ENCODE measurements around the gene TGFA.

TGFA gene

DNA sequence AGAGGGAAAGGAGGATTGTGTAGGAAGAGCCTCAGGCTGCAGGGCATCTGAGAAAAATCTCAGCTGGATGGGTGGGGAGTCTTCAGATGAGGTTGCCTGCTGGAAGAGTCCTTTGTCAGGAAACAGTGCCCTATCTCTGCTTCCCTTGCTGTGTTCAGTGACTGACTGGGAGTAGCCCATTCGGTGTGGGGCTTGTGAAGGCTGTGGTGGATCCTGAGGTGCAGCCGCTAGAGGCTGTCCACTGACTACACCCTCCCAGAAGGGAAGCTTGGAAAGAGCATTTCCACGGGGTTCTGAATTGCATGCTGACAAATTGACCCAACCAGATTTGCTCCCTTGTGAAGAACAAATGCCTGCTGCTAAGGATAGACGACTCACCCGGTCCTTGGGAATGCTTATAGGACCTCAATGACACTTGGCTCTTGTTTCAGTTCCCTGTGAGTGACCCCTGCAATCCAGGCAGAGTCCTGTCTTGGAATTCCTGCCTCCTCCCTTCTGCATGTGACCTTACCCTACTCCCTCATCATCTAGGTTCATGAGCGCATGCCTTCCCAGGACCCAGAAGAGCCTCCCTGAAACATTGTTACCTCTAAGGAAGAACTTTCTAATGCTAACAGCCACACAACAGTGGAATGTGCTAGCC is 142.0 kb downstream of the TGFA start:
- no peak for DNase-seq

DNA sequence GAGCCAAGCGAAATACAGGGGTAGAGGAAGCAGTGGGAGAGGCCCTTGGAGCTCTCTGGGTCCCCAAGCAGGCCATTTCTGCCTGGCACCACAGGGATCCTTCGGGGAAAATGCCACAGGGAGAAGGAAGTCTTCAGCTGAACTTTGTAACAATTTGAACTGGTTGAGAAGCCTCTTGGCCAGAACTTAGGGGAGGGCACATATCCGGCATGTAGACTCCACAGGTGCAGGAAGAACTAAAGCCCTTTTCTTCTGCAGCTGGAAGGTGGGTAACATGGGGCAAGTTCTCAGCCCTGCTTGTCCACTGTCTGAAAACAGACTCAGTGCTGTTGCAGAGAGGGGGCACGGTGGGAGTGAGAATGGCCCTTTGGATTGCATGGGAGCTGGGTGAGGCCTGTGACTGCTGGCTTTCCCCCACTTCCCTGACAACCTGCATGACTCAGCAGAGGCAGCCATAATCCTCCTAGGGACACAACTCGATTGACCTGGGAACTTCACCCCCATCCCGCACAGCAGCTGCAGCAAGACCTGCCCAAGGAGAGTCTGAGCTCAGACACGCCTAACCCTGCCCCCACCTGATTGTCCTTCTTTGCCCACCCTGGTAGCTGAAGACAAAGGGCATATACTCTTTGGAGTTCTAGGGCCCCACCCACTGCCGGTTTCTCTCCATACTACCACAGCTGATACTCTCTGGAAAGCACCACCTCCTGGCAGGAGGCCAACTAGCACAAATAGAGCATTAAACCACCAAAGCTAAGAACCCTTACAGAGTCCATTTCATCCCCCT is 150.2 kb downstream of the TGFA start:
- DNase-seq: no peak

DNA sequence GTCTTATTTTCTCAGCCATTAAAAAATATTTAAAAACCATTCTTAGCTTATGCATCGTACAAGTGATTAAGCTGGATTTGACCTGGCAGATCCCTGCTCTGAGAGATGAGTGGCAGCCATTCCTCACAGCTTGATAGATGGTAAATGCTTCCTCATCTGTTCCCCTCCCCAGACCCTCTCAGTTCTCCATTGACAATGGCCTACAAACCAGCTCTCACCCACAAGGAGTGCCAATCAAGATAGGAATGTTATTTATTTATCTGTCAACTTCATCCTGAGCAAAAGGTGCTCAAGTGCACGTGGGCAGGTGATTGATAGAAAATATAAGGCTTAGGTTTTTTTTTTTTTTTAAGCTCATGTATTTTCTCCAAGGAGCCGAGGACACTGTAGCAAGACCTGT is 153.1 kb downstream of the TGFA start:
- DNase-seq: no peak

DNA sequence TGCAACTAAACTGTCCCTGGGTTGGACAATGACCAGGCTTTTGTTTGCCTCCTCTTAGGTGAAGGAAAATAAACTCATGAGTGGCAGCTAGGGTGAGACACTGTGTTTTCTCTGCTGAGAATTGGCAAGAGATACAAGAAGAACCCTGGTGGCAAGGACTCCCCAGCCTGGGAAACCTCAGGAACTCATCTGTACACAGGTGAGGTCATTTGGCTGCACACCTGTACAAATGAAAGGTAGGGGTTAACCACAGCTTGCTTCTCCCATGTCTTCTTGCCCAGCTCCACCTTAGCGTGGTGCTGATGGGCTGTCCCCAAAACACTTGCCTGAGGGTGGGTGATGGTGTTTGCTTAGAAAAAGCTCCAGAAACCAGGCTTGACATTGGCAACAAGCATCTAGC is 154.6 kb downstream of the TGFA start:
- no peak for DNase-seq
